ENCODE results near the gene ZNF408.
"Not testable (repeated sequence)": the region's sequence is repeated elsewhere in the genome, so short reads cannot be mapped to it uniquely, and the experiment has no call there.

Gene ZNF408

GRCh38 chr11:46700241-46701077, at the start of gene ZNF408, which contains the start of gene ARHGAP1:
Gene ZNF408 (plus strand): TSS chr11:46701031. CDS start chr11:46701048, 17 bp downstream.
Gene ARHGAP1 (minus strand): TSS chr11:46700619. CDS start chr11:46696107, 4,512 bp downstream.
- peak; percentile 98 for DNase-seq

- DNase-seq = no peak
These were observed 45.2 kb upstream of the ZNF408 start for GRCh38 chr11:46655631-46656030.

- no peak for DNase-seq
These were observed 43.6 kb upstream of the ZNF408 start for GRCh38 chr11:46657186-46657585.

GRCh38 chr11:46658259-46658658, 42.6 kb upstream of the ZNF408 start:
- no peak for DNase-seq

- DNase-seq = no peak
These were observed 40.9 kb upstream of the ZNF408 start for GRCh38 chr11:46659908-46660307.

- no peak for DNase-seq
These were observed 39.0 kb upstream of the ZNF408 start for GRCh38 chr11:46661836-46662235.

GRCh38 chr11:46662366-46662765, 38.5 kb upstream of the ZNF408 start:
- no peak for DNase-seq

- DNase-seq = no peak
These were observed 37.4 kb upstream of the ZNF408 start for GRCh38 chr11:46663277-46663940.

- no peak for DNase-seq
These were observed 36.2 kb upstream of the ZNF408 start for GRCh38 chr11:46664612-46665011.

GRCh38 chr11:46665356-46665755, 35.5 kb upstream of the ZNF408 start:
- DNase-seq = no peak

GRCh38 chr11:46666516-46666915, 34.3 kb upstream of the ZNF408 start:
- DNase-seq = no peak

GRCh38 chr11:46667043-46667481, 33.8 kb upstream of the ZNF408 start:
- DNase-seq = no peak

- no peak for DNase-seq
These were observed 32.2 kb upstream of the ZNF408 start for GRCh38 chr11:46668480-46669085.

GRCh38 chr11:46669711-46670139, 31.1 kb upstream of the ZNF408 start:
- DNase-seq = no peak

- DNase-seq = not testable (repeated sequence)
These were observed 30.3 kb upstream of the ZNF408 start for GRCh38 chr11:46670521-46670920.

- no peak for DNase-seq
These were observed 28.9 kb upstream of the ZNF408 start for GRCh38 chr11:46671958-46672315.

GRCh38 chr11:46672381-46672839, 28.4 kb upstream of the ZNF408 start:
- no peak for DNase-seq

- no peak for DNase-seq
These were observed 26.9 kb upstream of the ZNF408 start for GRCh38 chr11:46673713-46674462.

- no peak for DNase-seq
These were observed 26.2 kb upstream of the ZNF408 start for GRCh38 chr11:46674463-46675287.

- no peak for DNase-seq
These were observed 25.5 kb upstream of the ZNF408 start for GRCh38 chr11:46675288-46675851.

GRCh38 chr11:46675949-46676348, 24.9 kb upstream of the ZNF408 start:
- DNase-seq = no peak
